Cardiac fibroblast (primary cell): ENCODE measurements around the gene PKD1L1.

ENCODE experiments used
- DNase-seq, 2 donors: peaks; one replicate each; pipeline versions ENCODE4 v3.0.0 to v3.0.0-alpha.2; 2010; ENCODE audit warnings: low read depth in 2 of 2
- H3K4me3 ChIP-seq, 2 donors: replicated peaks in 1 of 2; 1 replicate in 1 of 2; 2 replicates in 1 of 2; pipeline ENCODE4 v1.5.1; 2011; ENCODE audit warnings: low read depth in 2 of 2, low read length in 2 of 2, mild to moderate bottlenecking in 2 of 2, moderate library complexity in 1 of 2
- CTCF ChIP-seq: IDR thresholded peaks from one replicate; pipeline ENCODE4 v1.5.1; 2011; ENCODE audit warnings: low read depth, mild to moderate bottlenecking, low read length, inconsistent platforms

PKD1L1 gene

GRCh38 chr7:47815867-47816266, 132.4 kb downstream of the PKD1L1 start:
- no peak overlapping the region for H3K4me3 ChIP-seq
- no peak for TF ChIP-seq CTCF
- DNase-seq = no peak

- no peak for TF ChIP-seq CTCF
- DNase-seq = peak in 1 of 2 donors; percentile 15
- no peak overlapping the region for H3K4me3 ChIP-seq
These were observed 133.2 kb downstream of the PKD1L1 start for GRCh38 chr7:47814905-47815613.

- no peak for TF ChIP-seq CTCF
- no peak for DNase-seq
- H3K4me3 ChIP-seq = no peak overlapping the region
These were observed 134.5 kb downstream of the PKD1L1 start for GRCh38 chr7:47813620-47814260.

- no peak for DNase-seq
- TF ChIP-seq CTCF = no peak
- H3K4me3 ChIP-seq = no peak overlapping the region
These were observed 135.7 kb downstream of the PKD1L1 start for GRCh38 chr7:47812429-47813136.

- no peak for TF ChIP-seq CTCF
- no peak for DNase-seq
- H3K4me3 ChIP-seq = no peak overlapping the region
These were observed 136.5 kb downstream of the PKD1L1 start for GRCh38 chr7:47811632-47812380.

GRCh38 chr7:47809387-47809786, 138.9 kb downstream of the PKD1L1 start:
- no peak overlapping the region for H3K4me3 ChIP-seq
- TF ChIP-seq CTCF = no peak
- no peak for DNase-seq
